CD4-positive, alpha-beta T cell treated with Interleukin-2 at 100 ng/mL for 4 hours (primary cell): ENCODE measurements around the gene HDDC3.
"Not testable (repeated sequence)": the region's sequence is repeated elsewhere in the genome, so short reads cannot be mapped to it uniquely, and the experiment has no call there.

Experiments
- DNase-seq: peaks from one replicate; pipeline ENCODE4 v3.0.0-alpha.2; 2020; ENCODE audit warnings: low spot score

HDDC3 gene

DNA sequence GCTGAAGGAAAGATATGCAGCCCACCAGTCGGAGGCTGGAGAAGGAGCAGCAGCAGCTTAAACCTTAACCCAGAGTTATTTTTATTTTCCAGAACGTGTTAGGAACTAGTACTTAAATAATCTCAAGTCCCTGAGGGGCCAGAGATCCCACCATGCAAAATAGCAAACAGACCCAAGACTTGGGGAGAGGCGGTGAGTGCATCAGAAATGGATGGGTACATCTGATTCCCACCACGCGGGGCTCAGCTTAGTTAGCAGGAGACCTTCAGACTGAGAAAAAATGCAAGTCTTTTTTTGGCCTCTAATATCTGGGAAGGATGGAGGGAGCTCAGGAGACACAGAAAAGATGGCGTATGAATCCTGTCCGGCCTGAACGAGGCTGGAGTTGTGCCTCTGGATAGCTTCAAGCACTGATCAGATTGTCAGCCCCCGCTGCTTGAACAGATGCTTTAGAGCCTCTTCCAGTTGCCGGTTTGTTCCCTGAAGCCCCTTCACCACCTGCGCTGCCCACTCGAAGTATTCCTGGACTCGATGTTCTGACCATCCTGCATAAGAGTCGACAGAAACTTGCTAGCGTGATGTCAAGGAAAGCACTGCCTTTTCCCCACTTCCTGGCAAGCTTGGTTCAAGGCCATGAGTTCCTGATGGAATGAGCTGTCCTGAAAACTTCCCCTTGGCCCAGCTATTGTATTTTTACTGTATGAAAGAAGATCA is 1.3 kb downstream of the HDDC3 start:
- DNase-seq, result no peak

DNA sequence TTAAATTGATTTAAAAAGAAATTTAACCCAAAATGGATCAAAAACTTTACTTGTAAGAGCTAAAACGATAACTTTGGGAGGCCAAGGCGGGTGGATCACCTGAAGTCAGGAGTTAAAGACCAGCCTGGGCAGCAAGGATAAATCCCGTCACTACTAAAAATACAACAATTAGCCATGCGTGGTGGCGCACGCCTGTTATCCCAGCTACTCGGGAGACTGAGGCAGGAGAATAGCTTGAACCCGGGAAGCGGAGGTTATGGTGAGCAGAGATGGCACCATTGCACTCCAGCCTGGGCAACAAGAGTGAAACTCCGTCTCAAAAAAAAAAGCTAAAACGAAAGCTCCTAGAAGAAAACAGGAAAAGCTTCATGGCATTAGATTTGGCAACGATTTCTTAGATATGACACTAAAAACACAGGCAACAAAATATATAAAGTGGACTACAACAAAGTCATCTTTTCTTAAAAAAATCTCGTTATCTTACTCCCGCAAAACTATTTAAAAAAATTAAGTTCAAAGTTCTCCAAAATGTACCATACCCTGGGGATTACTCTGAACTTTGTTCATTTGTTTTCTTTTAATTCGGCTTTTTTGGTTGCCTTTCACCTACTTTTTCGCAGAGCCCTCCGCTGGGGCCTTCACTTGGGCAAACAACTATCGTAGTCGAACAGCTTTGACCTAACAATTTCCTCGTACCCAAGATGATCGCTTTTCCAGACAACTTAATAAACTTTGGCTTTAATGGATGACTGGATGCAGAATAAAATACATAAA is 2.9 kb downstream of the HDDC3 start:
- DNase-seq, result no peak

- not testable (repeated sequence) for DNase-seq
These were observed 4.2 kb downstream of the HDDC3 start for GRCh38 chr15:90928106-90928505.

GRCh38 chr15:90926766-90927165 is 5.6 kb downstream of the HDDC3 start:
- DNase-seq, result not testable (repeated sequence)

DNA sequence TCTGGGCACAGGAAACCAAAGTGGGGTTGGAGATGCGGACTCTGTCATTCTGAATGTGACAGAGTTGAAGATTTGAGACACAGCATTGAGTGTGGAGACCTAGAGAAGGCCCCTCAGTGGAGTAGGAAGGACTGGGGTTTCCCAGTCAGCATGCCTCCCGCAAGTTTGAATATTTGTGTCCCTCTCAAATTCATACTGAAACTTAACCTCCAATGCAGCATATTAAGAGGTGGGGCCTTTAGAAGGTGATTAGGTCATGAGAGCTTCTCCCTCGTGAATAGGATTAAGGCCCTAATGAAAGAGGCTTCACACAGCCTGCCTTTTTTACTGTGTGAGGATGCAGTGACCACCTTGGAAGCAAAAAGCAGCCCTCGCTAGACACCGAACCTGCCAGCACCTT is 8.0 kb downstream of the HDDC3 start:
- DNase-seq, result no peak

- not testable (repeated sequence) for DNase-seq
These were observed 9.5 kb downstream of the HDDC3 start for GRCh38 chr15:90922712-90923322.

GRCh38 chr15:90921887-90922286 is 10.5 kb downstream of the HDDC3 start:
- no peak for DNase-seq

- DNase-seq, result no peak
These were observed 13.5 kb downstream of the HDDC3 start for GRCh38 chr15:90918835-90919234.

GRCh38 chr15:90918034-90918788 is 14.1 kb downstream of the HDDC3 start:
- DNase-seq, result no peak

- no peak for DNase-seq
These were observed 14.8 kb downstream of the HDDC3 start for GRCh38 chr15:90917569-90917968.

DNA sequence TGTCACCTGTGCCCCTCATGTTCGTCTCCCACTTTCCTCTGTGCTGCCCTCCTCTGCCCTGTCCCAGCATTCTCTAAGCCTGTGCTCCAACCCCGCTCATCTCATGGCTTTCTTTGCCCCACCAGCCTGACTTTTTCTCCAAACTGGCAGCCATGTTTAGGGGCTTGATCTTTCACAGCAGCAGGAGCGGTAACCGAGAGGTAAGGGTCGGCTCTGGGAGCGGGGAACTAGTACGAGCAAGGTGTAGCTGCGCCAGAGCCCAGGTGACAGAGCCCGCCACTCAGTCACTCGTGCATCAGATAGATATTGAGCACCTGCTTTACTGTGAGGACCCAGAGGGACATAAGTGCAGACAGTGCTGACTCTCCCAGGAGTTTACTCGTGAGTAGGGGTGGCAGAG is 15.9 kb downstream of the HDDC3 start:
- DNase-seq, result no peak

DNA sequence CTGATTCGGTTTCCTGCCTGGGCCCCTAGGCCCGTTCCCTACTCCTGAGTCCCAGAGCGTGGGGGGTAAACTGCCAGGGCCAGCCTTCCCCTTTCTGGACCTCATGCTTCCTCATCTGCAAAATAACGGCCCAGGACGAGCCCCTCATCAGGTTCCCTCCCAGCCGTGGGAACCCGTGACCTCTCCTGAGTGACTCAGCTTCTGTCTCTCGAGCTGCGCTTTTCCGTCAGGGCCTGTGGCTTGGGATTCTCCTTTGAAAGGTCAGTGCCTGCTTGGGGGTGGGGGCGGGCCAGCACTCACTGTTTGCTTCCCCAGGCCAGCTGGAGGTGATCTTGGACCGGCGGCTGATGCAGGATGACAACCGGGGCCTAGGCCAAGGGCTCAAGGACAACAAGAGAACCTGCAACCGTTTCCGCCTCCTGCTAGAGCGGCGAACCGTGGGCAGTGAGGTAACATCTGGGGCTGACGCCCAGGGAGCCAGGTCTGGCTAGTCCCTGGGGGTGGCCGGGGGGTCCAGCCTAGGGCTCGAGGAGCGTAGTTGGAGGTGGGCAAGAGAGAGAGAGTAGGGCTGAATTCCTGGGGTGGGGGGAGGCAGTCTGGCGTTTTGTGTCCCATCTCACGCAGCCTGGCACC is 16.4 kb downstream of the HDDC3 start:
- DNase-seq, result no peak

GRCh38 chr15:90915216-90915807 is 17.0 kb downstream of the HDDC3 start:
- no peak for DNase-seq

- no peak for DNase-seq
These were observed 17.9 kb downstream of the HDDC3 start for GRCh38 chr15:90914305-90915080.

- DNase-seq, result no peak
These were observed 18.9 kb downstream of the HDDC3 start for GRCh38 chr15:90913398-90913944.

DNA sequence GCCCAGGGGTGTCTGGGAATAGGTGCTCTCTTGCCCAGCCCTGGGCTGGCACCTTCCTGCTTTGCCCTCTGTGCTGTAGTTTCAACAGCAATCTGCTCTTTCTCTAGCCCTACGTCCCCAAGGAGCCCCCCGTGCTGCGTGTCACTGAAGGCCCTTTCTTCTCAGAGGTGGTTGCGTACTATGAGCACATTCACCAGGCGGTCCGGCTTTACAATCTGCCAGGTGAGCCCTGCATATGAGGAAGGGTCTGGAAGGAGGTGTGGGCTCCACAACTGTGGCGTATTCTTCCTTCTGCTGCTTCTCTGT is 19.6 kb downstream of the HDDC3 start:
- DNase-seq, result no peak

DNA sequence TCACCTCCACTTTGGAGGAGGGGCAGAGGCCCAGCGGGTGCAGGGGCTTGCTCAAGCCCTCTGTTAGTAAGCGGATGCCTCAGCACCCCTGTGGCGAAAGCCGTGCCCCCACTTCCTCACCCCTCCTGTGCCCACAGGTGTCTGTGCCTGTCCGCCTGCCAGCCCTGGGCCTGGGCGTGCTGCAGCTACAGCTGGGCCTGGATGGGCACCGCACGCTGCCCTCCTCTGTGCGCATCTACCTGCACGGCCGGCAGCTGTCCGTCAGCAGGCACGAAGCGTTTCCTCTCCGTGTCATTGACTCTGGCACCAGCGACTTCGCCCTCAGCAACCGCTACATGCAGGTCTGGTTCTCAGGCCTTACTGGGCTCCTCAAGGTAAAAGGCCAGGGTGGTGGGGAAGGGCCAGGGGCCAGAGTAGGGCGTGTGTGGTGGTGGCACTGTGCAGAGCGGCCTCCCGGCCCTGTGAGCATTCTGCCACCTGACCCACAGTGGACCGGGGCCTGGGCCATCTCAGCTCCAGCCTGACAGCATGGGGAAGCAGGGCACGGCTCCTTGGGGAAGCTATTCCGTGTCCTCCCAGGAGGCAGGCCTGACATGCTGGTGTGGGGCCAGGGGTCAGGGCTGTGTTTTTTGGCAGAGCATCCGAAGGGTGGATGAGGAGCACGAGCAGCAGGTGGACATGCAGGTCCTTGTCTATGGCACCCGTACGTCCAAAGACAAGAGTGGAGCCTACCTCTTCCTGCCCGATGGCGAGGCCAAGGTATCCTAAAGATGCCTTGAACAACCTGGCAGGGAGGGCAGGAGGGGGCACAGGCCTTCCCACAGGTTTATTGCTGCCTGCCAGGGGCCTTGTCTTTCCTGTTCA is 20.2 kb downstream of the HDDC3 start:
- DNase-seq, result no peak

- DNase-seq, result no peak
These were observed 21.1 kb downstream of the HDDC3 start for GRCh38 chr15:90911302-90911623.

DNA sequence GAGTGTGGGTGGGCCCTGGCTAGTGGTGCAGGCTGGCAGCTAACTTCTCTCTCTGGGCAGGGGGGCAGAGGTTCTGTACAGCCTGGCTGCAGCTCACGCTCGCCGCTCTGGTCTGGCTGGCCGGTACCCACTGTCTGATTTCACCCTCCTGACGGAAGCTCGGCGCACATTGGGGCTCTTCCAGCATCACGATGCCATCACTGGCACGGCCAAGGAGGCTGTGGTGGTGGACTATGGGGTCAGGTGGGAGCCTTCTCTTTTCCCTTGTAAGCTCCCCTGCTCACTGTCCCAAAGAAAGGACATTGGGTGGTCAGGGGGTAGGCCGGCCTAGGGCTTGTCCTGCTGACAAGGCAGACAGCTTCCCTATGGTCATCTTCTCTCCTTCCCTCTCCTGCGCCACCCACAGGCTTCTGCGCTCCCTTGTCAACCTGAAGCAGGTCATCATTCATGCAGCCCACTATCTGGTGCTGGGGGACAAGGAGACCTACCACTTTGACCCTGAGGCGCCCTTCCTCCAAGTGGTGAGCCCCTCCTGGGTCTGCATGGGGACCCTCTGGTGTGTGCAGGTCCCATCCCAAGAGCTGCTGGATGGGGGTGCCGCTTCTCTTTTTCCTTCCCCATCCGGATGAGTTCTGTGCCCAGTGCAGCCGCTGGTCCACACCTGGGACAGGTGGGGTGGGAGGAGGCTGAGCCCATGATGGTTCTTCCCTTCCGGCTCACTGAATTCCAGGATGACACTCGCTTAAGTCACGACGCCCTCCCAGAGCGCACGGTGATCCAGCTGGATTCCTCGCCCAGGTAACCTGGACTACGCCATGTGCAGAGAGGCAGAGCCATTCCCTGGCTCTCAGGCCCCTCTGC is 21.7 kb downstream of the HDDC3 start:
- DNase-seq, result no peak
